Coronary artery (tissue), 2 donors: ENCODE data around the gene UNC45B.
"Not testable (repeated sequence)": the region's sequence is repeated elsewhere in the genome, so short reads cannot be mapped to it uniquely, and the experiment has no call there.

ENCODE experiments used
- DNase-seq: peaks from one replicate; pipeline ENCODE4 v3.0.0-alpha.2; 2017; ENCODE audit warnings: low spot score
- H3K27ac ChIP-seq, 2 donors: fragments of 200-600 bp; sonication (generic); one replicate each; pipeline ENCODE4 v1.5.1; 2016 to 2019
- H3K4me3 ChIP-seq: fragments of 200-600 bp; sonication (generic); 2 replicates; pipeline ENCODE4 v1.5.1; 2016; ENCODE audit warnings: mild to moderate bottlenecking, moderate library complexity
- CTCF ChIP-seq: fragments of 200-600 bp; sonication (generic); IDR thresholded peaks from one replicate; pipeline ENCODE4 v1.5.1; 2019; ENCODE audit warnings: antibody characterized with exemption

UNC45B gene

GRCh38 chr17:35184274-35184673 is 36.7 kb downstream of the UNC45B start:
- TF ChIP-seq CTCF = no peak
- no peak overlapping the region for H3K4me3 ChIP-seq
- no peak for DNase-seq
- H3K27ac ChIP-seq = no peak overlapping the region

GRCh38 chr17:35185849-35186248 is 38.2 kb downstream of the UNC45B start:
- no peak for DNase-seq
- no peak overlapping the region for H3K27ac ChIP-seq
- no peak for TF ChIP-seq CTCF
- no peak overlapping the region for H3K4me3 ChIP-seq

- no peak overlapping the region for H3K4me3 ChIP-seq
- TF ChIP-seq CTCF = no peak
- no peak for DNase-seq
- H3K27ac ChIP-seq = no peak overlapping the region
Observed at GRCh38 chr17:35187481-35187880, 39.9 kb downstream of the UNC45B start.

GRCh38 chr17:35188111-35188510 is 40.5 kb downstream of the UNC45B start:
- H3K4me3 ChIP-seq = no peak overlapping the region
- no peak overlapping the region for H3K27ac ChIP-seq
- no peak for TF ChIP-seq CTCF
- DNase-seq = no peak

GRCh38 chr17:35189291-35189690 is 41.7 kb downstream of the UNC45B start:
- no peak overlapping the region for H3K4me3 ChIP-seq
- TF ChIP-seq CTCF = no peak
- H3K27ac ChIP-seq = no peak overlapping the region
- DNase-seq = no peak

- no peak for TF ChIP-seq CTCF
- H3K4me3 ChIP-seq = no peak overlapping the region
- H3K27ac ChIP-seq = no peak overlapping the region
- no peak for DNase-seq
Observed at GRCh38 chr17:35191001-35191695, 43.5 kb downstream of the UNC45B start.

- DNase-seq = no peak
- Histone ChIP-seq H3K4me3 (no peak overlapping the region), H3K27ac (no peak overlapping the region)
- TF ChIP-seq CTCF = no peak
Observed at GRCh38 chr17:35192708-35193107, 45.1 kb downstream of the UNC45B start.

- not testable (repeated sequence) for DNase-seq, H3K27ac ChIP-seq, H3K4me3 ChIP-seq
Observed at GRCh38 chr17:35194001-35194400, 46.4 kb downstream of the UNC45B start, which contains the start of gene SLC35G3. SLC35G3 (minus strand) TSS chr17:35194393; CDS start chr17:35194307, 86 bp downstream.

GRCh38 chr17:35195062-35195461 is 47.4 kb downstream of the UNC45B start:
- not testable (repeated sequence) for DNase-seq, H3K27ac ChIP-seq, H3K4me3 ChIP-seq

GRCh38 chr17:35202582-35202981 is 55.0 kb downstream of the UNC45B start:
- DNase-seq, H3K27ac ChIP-seq, H3K4me3 ChIP-seq: not testable (repeated sequence)
